HG02678 (cell line): Measurements from ENCODE around the gene CACNG7.
"Not testable (repeated sequence)": the region's sequence is repeated elsewhere in the genome, so short reads cannot be mapped to it uniquely, and the experiment has no call there.

Experiments used
- ATAC-seq: cut with Tn5 transposase; IDR thresholded peaks from one replicate; pipeline ENCODE4 v1.9.1; 2021; ENCODE audit warnings: mild to moderate bottlenecking, moderate library complexity; ENCODE audit not compliant: unreplicated experiment

The CACNG7 gene

GRCh38 chr19:53947624-53948023, 38.5 kb downstream of the CACNG7 start:
- no peak for ATAC-seq

DNA sequence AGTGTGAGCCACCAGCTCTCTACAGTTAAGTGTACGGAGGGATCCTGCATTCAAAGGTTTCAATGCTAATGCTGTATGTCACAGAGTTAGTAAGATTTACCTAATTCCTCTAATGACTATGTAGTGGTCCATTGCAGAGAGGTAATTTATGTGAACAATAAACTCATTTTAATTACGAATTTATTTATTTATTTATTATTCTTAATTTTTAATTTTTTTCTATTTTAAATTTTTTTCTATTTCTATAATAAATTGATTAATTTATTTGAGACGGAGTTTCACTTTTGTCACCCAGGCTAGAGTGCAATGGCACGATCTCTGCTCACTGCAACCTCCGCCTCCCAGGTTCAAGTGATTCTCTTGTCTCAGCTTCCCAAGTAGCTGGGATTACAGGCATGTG, 39.5 kb downstream of the CACNG7 start:
- not testable (repeated sequence) for ATAC-seq

DNA sequence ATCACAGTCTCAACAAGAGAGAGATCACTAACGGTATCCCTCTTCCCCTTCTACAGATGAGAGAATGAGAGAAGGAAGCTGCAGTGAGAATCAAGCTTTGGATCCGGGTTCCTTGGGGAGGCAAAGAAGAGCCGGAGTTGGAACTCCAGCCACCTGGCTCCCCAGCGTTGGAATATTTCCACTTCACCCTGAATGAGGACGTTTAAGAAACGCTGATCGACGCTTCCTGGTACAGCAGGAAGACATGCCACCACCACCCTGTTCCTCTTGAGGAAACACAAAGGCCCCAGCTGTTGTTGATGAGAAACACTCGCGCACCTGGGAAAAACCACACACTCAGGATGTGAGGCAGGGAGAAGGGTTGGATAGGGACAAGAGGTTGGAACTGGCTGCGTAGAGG, 42.4 kb downstream of the CACNG7 start:
- ATAC-seq: no peak

DNA sequence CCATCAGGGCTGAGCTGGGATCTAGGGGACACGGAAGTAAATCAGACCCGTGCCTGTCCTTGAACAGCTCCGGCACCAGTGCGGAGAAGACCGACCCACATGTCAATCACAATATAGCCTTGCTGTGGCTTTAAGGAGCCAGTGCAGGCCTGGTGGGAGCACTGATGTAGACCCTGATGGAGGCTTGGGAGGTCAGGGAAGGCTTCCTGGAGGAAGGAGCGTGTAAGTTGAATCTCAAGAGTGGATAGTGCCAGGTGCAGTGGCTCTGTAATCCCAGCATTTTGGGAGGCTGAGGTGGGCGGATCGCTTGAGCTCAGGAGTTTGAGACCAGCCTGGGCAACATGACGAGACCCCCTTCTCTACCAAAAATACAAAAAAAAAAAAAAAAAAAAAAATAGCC, 42.9 kb downstream of the CACNG7 start:
- no peak for ATAC-seq

DNA sequence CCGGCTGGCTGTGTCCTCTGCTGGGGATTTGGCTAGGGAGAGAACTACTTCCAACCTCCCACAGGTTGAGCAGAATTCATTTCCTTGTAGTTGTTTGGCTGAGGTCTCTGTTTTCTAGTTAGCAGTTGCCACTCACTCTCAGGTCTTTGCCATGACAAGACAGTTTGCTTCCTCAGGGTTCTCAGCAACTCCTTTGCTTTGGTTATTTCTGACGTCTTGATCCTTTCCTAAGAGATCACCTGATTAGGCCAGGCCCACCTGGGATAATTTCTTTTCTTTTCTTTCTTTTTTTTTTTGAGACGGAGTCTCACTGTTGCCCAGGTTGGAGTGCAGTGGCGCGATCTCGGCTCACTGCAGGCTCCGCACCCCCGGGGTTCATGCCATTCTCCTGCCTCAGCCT, 44.3 kb downstream of the CACNG7 start:
- ATAC-seq: no peak

DNA sequence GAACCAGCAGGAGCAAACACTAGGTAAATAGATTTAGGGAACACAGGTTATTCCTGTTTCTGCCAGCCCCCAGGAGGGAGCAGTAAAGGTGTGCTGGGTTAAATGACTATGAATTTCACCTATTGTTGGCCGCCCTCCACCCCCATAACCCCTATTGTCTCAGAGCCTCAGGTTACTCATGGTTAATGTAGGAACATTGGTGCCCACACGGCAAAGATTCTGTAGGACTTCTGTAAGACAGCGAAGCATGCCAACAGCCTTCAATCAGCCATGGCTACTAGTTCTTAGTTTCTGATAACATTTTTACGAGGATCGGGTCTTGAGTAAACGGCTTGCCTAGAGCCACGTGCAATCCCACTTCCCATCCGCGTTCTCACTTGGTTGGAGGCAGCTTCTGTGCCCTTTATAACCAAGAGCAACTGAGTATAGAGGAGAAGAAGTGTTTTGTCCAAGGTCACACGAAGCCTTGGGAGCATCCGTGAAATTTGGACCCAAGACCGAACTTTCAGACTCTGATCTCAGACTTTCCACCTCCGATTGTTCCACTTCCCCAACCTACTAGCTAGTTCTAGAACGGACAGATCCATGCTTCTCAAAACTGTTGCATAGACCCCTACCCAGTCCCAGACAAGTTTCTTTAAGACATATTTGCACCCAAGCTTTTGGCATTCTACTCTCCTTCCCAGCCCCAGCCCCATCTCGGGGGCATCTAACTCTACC, 48.5 kb downstream of the CACNG7 start:
- no peak for ATAC-seq

DNA sequence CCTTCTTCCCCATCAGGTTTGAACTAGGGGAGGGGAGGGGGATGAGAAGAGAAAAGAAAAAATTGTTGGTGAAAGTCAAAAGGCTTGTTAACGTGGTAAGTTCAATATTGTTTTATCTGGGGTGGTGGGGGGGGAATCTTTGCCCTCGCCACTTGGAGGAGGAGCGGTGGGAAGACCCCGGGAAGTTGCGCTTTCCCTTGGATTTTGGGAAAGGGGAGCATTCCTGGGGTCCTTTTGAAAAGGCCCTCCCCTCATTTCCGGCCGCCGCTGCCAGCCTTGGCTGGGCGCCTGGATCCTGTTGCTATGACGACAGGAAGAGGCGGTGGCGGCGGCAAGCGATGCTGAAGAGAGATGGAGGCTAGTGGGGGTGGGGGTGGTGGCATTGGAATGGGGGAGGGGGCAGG, 49.1 kb downstream of the CACNG7 start:
- no peak for ATAC-seq

DNA sequence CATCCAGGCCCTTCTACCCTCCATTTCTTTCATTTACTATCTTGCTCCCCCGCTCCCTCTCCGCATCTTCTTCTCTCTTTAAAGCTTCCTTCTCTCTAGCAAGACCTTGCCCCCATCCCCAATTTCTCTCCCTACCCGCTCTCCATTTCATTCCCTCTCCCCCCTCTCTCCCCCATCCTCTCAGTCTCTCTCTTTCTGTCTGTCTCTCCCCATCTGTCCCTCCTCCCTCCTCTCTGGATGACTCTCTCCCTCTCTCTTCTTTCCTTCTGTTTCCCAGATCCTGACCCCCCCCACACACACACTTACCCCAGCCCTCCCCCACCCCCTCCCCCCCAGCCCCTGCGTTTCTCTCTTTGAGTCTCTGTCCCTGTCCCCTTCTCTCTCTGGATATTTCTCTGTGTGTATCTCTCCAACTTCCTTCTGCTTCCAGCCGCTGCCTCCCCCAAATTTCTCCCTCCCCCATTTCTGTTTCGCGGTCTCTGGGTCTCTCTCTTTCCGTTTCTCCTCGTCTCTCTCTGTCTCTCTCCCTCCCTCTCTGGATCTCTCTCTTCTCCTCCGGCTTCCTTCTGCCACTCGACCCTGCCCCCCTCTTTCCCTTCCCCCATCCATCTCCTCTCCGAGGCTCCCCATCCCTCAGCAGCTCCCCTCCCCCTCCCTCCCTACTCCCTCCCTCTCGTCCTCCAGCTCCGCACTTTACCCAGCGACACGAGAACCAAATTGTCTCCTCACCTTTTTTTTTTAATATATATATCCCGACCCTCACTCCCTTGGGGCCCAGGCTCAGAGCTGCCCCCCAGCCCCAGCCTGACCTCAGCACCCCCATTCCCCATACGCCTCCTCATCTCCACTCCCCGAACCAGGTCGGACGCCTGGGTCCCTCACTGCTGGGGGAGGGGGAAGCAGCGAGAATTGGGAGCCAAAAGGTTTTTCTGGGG, 50.0 kb downstream of the CACNG7 start:
- ATAC-seq: no peak

DNA sequence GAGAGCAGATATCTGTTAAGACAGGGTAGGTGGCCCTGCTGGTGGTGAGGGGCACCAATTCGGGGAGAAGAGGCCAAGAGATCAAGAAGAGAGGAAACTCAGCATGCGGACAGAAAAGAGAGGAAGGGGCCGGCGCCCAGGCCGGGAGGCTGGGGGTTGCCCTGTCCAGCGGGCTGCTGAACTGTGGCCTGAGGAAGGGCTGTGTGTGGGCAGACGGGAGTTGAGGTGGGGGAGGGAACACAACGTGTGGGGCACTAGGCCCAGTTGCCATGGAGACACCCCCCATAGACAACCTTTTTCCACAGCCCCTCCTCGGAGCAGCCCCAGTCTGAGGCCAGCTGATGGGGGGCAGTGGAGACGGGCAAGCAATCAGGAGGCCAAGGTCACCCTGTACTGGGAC, 51.1 kb downstream of the CACNG7 start:
- ATAC-seq: no peak

GRCh38 chr19:53960886-53961285, 51.8 kb downstream of the CACNG7 start:
- ATAC-seq: no peak

GRCh38 chr19:53961523-53962356, 52.7 kb downstream of the CACNG7 start:
- no peak for ATAC-seq

DNA sequence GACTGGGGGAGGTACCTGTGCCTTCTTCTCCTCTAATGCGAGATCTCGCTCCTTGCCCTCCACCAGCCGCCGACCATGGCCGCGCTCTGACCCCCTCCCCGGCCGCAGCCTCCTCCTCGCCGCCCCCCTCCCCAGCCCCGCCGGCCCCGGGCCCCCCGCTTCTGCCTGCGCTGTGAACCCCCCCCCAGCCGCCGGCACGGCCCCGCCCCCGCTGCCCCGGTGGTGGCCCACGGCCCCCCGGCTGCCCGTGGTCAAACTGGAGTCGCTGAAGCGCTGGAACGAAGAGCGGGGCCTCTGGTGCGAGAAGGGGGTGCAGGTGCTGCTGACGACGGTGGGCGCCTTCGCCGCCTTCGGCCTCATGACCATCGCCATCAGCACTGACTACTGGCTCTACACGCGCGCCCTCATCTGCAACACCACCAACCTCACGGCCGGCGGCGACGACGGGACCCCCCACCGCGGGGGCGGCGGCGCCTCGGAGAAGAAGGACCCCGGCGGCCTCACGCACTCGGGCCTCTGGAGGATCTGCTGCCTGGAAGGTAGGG, 53.9 kb downstream of the CACNG7 start, which contains the start of gene CACNG8:
TSS of gene CACNG8 (plus strand) at position 51 of the 545 bp plus-strand sequence.
- ATAC-seq: no peak

DNA sequence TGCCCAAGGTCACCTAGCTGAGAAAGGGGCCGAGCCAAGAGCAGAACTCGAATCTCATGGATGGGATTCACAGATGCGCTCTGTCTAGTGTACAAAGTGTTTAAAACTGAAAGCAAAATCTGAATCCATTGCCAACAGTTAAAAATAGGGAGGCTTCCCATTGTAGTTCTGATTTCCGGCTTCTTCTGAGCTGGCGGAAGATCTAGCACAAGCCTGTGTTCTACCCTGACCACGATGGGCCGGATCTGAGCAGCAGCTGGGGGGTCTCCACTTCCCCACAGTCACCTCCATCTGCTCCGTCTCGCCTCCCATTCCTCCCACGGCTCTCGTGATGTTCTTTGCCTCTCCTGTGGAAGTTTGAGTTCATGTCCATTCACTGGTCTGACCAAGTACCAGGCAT, 56.0 kb downstream of the CACNG7 start:
- ATAC-seq: no peak

- ATAC-seq: no peak
These were observed 57.9 kb downstream of the CACNG7 start for GRCh38 chr19:53966931-53967330.

- no peak for ATAC-seq
These were observed 60.3 kb downstream of the CACNG7 start for GRCh38 chr19:53969366-53969765.

GRCh38 chr19:53971673-53972072, 62.6 kb downstream of the CACNG7 start:
- no peak for ATAC-seq

GRCh38 chr19:53977429-53977990, 68.4 kb downstream of the CACNG7 start:
- no peak for ATAC-seq

DNA sequence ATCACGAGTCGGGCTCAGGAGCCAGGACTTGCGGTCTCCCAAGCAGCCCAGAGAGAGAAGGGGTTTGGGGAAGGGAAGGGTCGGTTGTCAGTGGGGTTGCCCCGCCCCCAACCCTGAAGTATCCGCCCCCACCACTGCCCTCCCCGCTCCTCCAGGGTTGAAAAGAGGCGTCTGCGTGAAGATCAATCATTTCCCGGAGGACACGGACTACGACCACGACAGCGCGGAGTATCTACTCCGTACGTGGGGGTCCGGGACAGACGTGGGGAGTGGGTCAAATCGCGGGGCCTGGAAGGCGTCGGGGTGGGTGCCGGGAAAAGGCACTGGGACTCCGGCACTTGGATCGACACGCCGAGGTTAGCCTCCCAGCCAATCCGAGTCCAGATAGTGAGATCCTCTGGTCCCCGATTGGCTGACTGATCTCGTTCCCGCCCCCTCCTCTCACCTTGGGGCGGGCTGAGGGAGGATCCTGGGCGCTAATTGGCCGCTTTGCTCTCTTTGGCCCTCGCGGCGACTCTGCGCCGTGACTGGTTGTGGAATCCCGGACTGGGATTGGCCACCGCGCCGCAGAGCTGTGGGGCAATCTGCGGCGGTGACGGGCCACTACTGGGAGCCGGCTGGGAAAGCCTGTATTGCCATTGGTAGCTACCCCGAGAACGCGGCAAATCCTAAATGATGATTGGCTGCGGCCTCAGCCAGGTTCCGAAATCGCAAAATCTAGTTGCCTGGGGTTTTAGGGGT, 69.1 kb downstream of the CACNG7 start:
- ATAC-seq: no peak

DNA sequence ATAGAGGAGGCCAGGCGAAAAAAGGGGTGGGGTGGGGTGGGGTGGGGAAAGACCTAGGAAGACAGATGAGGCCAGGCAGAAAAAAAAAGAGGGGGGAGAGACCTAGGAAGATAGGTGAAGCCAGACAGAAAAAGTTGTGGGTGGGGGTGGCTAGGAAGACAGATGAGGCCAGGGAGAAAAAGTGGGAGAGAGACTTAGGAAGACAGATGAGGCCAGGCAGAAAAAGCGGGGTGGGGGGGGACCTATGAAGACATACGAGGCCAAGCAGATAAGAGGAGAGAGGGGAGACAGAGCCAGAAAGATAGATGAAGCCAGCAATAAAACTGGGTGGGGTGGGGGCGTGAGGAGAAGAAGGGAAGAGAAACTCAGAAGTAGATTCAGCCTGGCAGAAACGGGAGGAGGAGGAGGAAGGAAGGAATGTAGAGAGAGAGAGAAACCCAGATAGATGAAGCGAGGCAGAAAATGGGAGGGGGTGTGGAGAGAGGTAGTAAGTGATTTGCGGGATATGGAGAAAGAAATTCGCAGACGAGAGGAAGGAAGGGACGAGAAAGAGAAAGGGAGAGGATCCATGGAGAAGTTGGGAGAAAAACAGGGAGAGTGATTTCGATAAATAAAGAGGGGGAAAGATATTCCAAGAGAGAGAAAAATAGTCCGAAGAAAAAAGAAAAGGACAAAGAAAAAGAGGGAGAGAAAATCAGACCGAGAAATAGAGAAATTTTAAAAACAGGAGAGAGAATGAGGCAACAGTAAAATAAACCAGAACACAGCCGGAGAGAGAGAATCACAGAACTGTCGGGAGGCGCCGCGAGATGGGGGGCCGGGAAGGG, 70.1 kb downstream of the CACNG7 start:
- ATAC-seq: no peak
